Fibroblast of villous mesenchyme (primary cell): Measurements from ENCODE around the gene HEYL. TPM values are rescaled to one million over a fixed set of nuclear protein-coding genes. Genes with fewer than 3 reads are reported as not detected.

Experiments
- DNase-seq: peaks from one replicate; pipeline ENCODE4 v3.0.0-alpha.2; 2010; ENCODE audit warnings: low read depth
- H3K4me3 ChIP-seq: 2 replicates; pipeline ENCODE4 v1.5.1; 2011; ENCODE audit warnings: low read depth, mild to moderate bottlenecking, low read length
- total RNA-seq: library from RNA; depleted of rRNA; stranded (reverse); fragments of >200 nt; gene quantifications from 2 replicates; pipeline ENCODE4 v1.2.3, GENCODE V29; 2012
- TF ChIP-seq, protein P1 (sequence below): IDR thresholded peaks from 2 replicates; pipeline ENCODE4 v1.5.1; 2012; ENCODE audit warnings: low read depth, mild to moderate bottlenecking, low read length; ENCODE audit not compliant: insufficient read depth

The HEYL gene
- total RNA-seq, result under 0.01 and 0.32 TPM in 2 replicates

- peak within 1 kb of the TSS; percentile 49 for H3K4me3 ChIP-seq
- TF ChIP-seq, protein P1, sequence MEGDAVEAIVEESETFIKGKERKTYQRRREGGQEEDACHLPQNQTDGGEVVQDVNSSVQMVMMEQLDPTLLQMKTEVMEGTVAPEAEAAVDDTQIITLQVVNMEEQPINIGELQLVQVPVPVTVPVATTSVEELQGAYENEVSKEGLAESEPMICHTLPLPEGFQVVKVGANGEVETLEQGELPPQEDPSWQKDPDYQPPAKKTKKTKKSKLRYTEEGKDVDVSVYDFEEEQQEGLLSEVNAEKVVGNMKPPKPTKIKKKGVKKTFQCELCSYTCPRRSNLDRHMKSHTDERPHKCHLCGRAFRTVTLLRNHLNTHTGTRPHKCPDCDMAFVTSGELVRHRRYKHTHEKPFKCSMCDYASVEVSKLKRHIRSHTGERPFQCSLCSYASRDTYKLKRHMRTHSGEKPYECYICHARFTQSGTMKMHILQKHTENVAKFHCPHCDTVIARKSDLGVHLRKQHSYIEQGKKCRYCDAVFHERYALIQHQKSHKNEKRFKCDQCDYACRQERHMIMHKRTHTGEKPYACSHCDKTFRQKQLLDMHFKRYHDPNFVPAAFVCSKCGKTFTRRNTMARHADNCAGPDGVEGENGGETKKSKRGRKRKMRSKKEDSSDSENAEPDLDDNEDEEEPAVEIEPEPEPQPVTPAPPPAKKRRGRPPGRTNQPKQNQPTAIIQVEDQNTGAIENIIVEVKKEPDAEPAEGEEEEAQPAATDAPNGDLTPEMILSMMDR, result peak; percentile 39
- peak; percentile 71 for DNase-seq
Measured at GRCh38 chr1:39639305-39640130, at the start of gene HEYL. HEYL (minus strand) TSS chr1:39639643; CDS start chr1:39639625, 18 bp downstream.

GRCh38 chr1:39689214-39689613 is 49.8 kb upstream of the HEYL start:
- no peak overlapping the region for H3K4me3 ChIP-seq
- no peak for DNase-seq
- TF ChIP-seq, protein P1, result no peak

DNA sequence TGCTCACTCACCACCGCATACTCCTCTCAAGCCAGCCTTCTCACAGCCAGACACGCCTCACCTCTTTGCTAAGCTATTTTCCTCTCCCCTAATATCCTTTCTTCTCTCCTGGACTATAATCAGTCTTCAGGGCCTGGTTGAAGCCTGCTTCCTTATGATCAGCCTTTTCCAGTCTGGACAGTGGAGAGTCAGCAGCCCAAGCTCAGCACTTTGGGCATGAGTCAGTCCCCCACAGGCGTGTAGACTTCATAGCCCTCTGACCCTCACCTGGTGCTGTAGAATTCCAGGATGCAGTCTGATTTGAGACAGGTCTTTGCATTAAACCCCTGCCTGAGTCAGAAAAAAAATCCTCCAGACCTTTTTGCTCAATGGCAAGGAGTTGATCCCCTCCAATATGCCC is 49.3 kb upstream of the HEYL start:
- no peak for DNase-seq
- TF ChIP-seq, protein P1, result no peak

GRCh38 chr1:39687243-39687642 is 47.8 kb upstream of the HEYL start:
- TF ChIP-seq, protein P1, result no peak
- no peak for DNase-seq

More for the DNA sequence above, 49.3 kb upstream of the HEYL start:
- no peak overlapping the region for H3K4me3 ChIP-seq

DNA sequence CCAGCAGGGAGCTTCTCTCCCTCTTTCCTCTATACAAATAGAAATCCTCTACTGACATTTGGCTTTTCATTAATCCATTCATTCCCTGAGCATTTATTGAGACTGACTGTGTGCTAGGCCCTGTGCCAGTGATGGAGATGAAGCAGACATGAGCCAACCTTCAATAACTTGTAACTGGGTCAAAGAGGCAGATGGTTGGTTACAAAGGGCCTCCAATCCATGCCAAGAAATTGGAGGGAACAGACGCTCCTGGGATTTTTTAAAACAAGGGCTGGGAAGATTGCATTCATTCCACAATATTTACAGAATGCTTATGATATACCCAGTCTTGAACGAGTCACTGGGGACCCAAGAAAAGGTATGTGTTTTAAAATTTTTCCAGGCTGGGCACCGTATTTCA is 45.6 kb upstream of the HEYL start:
- TF ChIP-seq, protein P1, result no peak
- no peak for DNase-seq
- no peak overlapping the region for H3K4me3 ChIP-seq

More at GRCh38 chr1:39687243-39687642, 47.8 kb upstream of the HEYL start:
- no peak overlapping the region for H3K4me3 ChIP-seq

GRCh38 chr1:39684313-39684664 is 44.8 kb upstream of the HEYL start:
- no peak for DNase-seq
- no peak overlapping the region for H3K4me3 ChIP-seq
- TF ChIP-seq, protein P1, result no peak
